Subcutaneous adipose tissue (tissue), 4 donors: ENCODE data around the gene SPIN1. TPM values are rescaled to one million over a fixed set of nuclear protein-coding genes. Genes with fewer than 3 reads are reported as not detected.

Experiments
- CTCF ChIP-seq: fragments of 450-650 bp; IDR thresholded peaks from one replicate; pipeline ENCODE4 v1.5.1; 2016; ENCODE audit warnings: low read depth, mild to moderate bottlenecking, control low read depth, antibody characterized with exemption, moderate library complexity
- total RNA-seq, 4 donors: library from RNA; depleted of rRNA; stranded (reverse); fragments of >200 nt; gene quantifications; one replicate each; pipeline ENCODE4 v1.1.0, GENCODE V29; 2016

Gene SPIN1
- total RNA-seq, 4 donors from 2014 or later: 55.5 to 67.1 (median 60.4) TPM

DNA sequence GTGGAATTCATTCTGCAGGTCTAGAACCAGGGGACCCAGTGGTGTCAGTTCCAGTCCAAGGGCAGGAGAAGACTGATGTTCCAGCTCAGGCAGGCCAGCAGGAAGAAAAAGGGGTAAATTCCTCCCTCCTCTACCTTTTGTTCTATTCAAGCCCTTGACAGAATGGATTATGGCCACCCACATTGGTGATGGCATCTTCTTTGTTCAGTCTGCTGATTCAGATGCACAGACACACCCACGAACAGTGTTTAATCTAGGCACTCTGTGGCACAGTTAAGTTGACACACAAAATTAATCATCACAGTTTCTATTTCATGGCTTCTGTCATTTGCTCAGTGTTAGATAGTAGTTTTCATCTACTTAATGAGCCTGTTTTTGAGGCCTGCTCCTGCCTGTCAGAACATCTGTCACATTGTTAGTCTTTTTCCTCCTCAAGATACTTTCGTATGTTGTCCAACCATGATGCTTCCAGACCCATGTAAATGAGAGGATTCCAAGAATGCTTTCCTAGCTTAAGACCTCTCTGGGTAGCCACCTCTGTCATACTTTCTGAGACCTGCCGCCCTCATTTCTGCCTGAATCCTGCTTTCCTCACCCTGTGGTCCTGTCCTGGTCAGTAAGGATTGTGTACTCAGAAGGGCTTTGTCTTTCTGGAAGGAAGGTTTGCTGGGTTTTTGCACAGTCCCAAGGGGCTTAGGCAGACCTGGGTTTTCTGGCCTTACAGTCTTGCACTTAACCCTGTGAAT, 72.5 kb downstream of the SPIN1 start:
- TF ChIP-seq CTCF: no peak

DNA sequence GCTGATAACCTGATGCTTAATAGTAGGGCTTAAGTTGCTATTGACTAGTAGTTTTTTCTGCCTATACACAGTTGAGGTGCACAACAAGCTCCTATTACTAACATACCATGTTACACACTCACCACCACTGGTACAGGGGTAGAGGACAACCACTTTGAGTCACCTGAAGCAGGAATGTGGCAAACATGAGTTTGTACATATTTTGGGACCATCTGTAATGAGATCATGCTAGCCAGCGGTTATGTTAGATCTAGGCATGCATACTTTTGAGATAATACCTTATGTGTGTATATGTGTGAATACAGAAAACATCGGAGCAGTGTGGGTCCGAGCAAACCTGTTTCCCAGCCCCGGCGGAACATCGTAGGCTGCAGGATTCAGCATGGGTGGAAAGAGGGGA, 73.9 kb downstream of the SPIN1 start:
- no peak for TF ChIP-seq CTCF

- no peak for TF ChIP-seq CTCF
These were observed 76.6 kb downstream of the SPIN1 start for GRCh38 chr9:88464851-88465250.

- no peak for TF ChIP-seq CTCF
These were observed 80.0 kb downstream of the SPIN1 start for GRCh38 chr9:88468226-88468625.

DNA sequence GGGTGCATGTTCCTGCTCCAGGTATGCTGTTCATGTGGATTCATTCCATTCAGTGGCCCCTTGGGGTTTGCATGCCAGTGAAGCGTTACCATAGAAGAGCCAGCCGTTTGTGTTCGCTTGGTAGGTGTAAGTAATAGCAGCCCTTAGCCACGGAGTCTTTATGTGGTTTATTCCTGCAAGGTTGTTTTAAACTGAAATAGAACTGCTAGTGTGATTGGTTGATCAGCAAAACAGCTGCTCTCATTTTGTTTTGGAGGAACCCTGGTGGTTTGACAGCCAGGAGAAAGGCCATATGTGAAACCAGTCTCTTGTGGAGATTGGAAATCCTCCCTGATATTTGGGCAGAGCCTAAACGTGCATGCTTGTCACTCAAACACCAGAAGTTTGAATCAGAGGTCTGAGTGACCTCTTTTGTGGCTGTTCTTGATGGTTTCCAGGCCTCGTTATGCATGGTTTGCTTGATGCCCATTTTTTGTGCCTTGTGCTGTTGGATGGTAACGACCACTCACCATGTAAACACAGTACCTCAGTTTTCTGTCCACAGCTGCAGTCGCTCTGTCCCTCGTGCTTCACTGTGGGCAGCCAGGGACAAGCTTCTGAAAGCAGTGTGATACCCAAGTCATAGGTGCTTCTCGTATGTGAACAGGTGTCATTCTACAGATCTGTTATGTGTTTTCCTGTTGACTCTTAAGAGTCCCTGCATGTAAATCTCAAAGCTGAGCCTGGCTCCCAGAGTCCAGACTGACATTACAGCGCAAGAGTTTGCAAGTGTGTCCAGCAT, 88.4 kb downstream of the SPIN1 start:
- TF ChIP-seq CTCF: no peak

DNA sequence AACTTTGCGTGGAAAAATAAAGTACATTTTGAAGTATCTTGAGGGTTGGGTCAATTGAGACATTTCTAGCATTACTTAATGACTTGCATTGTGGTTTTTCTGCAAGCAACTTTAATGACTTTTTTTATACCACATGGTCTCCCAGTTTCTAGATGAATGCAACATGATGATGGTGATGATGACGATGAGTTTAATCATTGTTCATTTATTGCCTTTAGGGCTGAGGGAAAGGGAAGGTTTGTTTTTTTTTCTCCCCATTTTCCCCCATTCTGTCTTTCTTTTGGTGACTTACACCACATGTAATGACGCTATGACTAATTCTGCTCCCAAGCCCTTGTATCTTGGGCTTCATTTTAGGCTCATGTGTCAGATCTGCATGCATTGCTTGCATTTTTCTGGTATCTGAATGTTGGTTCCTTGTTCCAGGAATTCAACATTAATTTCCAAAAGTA, 89.1 kb downstream of the SPIN1 start:
- TF ChIP-seq CTCF: no peak

DNA sequence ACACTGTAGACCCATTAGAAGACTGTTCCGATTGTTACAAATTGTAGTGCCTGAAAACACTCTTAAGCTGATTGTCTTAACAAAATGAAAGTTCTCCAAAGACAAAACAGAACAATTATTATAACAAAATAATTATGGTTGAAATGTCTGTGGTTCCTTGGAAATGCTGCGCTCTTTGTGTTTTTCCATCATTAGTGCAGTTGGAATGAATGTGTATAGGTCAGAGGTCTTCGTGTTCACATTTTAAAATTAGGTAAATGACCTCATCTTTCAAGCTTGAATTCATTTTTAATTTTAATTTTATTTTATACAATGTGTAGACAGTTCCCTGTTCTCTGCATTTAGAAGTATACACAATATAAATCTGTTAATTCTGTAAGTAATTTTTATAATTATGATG, 90.0 kb downstream of the SPIN1 start:
- no peak for TF ChIP-seq CTCF
